T-helper 2 cell treated with Interferon-gamma antibody and Interleukin-4, amounts not matched to agents 5 μg/mL and 100 μg/mL, for 36 hours (primary cell): Measurements from ENCODE around the gene EFCAB6.

Experiments
- DNase-seq: peaks from one replicate; pipeline ENCODE4 v3.0.0; 2021; ENCODE audit warnings: low spot score
- H3K27ac Mint-ChIP-seq: one replicate; pipeline ENCODE4 v1.8.0; 2021; ENCODE audit warnings: mild to moderate bottlenecking, mixed read lengths
- H3K27me3 Mint-ChIP-seq: one replicate; pipeline ENCODE4 v1.8.0; 2021; ENCODE audit warnings: low read depth, mixed read lengths
- H3K36me3 Mint-ChIP-seq: one replicate; pipeline ENCODE4 v1.8.0; 2021; ENCODE audit warnings: low read depth, mixed read lengths
- H3K4me1 Mint-ChIP-seq: one replicate; pipeline ENCODE4 v1.8.0; 2021; ENCODE audit warnings: low read depth, mixed read lengths
- H3K4me3 Mint-ChIP-seq: one replicate; pipeline ENCODE4 v1.8.0; 2022; ENCODE audit warnings: mild to moderate bottlenecking, moderate library complexity, mixed read lengths
- H3K9me3 Mint-ChIP-seq: one replicate; pipeline ENCODE4 v1.8.0; 2021; ENCODE audit warnings: mixed read lengths

EFCAB6 gene

DNA sequence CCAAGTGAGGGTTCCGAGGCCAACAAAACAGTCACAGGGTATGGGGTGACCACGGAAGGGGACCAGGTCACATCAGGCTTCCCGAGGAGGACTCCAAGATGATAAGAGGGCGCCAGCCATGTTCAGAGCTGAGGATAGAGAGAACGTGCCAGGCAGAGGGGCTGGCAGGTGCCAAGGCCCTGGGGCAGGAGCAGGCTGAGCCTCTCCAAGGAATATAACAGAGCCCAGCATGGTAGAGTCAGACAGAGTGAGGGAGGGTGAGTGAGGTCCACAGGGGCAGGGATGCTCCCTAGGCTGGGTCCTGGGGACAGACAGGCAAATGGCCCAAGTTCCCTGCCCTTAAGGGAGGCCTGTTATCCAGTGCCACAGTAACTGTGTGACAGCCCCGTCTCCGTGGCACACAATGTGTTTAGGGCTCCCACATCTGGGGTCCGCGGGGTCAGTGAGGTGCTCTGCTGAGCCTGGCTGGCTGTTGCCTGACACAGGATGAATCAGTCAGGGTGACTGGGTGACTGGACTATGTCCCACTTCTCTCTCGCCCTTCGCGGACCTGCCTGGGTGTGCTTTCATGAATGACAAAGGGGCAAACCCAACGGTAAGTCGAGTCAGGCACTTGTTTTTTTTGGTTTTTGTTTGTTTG, 295.0 kb downstream of the EFCAB6 start:
- no peaks in the 10 kb centered on the region for H3K9me3 Mint-ChIP-seq
- H3K36me3 Mint-ChIP-seq = no peaks in the 10 kb centered on the region
- DNase-seq = no peak
- no peak overlapping the region for H3K27ac Mint-ChIP-seq
- H3K4me3 Mint-ChIP-seq = no peak overlapping the region
- peaks cover 4% of the 10 kb centered on the region for H3K4me1 Mint-ChIP-seq
- H3K27me3 Mint-ChIP-seq = peaks cover 2% of the 10 kb centered on the region

DNA sequence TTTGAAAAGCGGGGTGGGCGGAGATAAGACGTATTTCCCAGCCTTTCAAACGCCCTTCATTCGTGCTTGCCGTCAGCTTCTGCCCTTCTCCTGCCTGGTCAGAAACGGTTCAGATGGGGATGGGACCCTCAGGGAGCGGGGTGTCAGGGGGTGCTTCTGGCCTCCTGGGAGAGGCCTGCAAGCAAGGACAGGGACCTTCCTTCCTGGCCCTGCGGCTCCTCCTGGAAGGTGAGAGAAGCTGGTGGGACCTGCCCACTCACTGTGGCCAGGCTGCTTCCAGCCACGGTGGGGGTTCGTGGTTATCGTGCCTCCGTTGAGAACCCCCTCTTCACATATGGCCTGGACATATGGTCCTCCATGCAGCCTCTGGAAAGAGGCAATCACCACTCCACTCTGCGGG, 295.7 kb downstream of the EFCAB6 start:
- Mint-ChIP-seq H3K36me3 (no peaks in the 10 kb centered on the region), H3K27ac (no peak overlapping the region), H3K4me1 (peaks cover 4% of the 10 kb centered on the region), H3K4me3 (no peak overlapping the region), H3K27me3 (peaks cover 2% of the 10 kb centered on the region), H3K9me3 (no peaks in the 10 kb centered on the region)
- no peak for DNase-seq

DNA sequence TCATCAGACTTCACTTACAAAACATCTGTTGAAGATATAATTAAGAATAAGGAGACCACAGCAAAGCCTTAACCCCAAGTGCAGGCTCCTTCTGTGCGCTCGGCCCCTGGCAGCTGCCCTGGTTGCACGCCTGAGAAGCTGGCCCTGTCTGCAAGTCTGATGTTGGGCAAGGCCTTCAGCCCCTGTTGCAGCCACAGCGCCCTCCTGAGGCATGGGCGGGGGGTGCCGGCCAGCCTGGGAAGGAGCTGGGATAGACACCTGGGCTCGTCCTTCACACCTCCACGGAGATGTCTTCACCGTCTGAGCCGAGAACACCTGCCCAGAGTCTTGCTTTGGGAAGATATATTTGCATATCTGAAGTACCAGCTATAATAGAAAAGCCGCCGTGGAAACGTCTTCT, 296.2 kb downstream of the EFCAB6 start:
- Mint-ChIP-seq H3K36me3 (no peaks in the 10 kb centered on the region), H3K9me3 (no peaks in the 10 kb centered on the region), H3K27me3 (peaks cover 2% of the 10 kb centered on the region), H3K27ac (no peak overlapping the region), H3K4me1 (peaks cover under 1% of the 10 kb centered on the region), H3K4me3 (no peak overlapping the region)
- DNase-seq = no peak

DNA sequence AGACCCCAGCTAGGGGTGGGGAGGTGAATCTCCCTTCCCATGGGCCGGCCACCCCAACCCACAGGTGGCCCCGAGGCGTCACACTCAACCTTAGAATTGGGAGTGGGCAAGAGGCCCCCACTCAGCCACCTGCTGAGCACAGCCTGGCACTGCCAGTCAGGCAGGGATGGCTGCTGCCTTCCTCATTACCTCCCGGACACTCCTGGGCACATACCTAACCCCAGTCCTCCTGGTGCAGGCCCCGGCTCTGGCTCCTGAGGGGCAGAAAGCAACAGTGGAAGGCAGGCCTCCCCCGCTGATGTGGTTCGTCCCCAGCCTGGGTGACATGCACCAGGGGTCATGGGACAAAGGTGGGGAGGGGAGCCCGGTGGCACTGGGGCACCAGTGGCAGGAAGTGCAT, 296.7 kb downstream of the EFCAB6 start:
- Mint-ChIP-seq H3K27me3 (peaks cover 2% of the 10 kb centered on the region), H3K36me3 (no peaks in the 10 kb centered on the region), H3K4me3 (no peak overlapping the region), H3K27ac (no peak overlapping the region), H3K9me3 (no peaks in the 10 kb centered on the region), H3K4me1 (no peaks in the 10 kb centered on the region)
- no peak for DNase-seq

DNA sequence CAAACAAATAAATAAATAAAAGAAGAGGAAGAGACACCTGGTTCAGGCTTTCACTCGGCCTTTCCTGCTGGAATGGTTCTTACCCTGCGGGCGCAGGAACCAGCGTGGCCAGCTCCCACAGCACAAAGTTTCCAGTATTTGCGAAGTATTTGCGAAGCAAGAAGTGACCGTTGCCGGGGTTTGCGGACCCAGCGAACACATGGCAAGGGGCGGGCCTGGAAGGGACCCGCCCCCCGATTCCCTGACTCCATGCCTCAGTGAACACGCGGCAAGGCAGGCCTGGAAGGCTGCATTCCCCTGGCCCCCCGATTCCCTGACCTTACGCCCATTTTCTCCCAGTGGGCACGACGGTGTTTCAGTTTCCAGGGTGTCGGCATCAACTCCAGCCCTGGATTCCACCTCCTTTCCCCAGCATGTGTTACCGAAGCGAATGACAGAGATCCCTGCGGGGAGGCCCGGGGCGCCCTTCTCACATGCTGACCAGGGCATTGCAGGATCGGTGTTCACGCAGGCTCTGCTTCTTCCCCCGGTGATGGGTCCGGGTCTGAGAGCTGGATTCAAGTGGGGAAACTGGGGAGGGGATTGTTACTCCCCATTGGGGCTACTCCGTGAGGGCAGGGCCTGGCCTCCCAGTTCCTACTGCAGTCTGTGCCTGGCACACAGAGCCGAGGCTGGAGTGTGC, 297.5 kb downstream of the EFCAB6 start:
- Mint-ChIP-seq H3K9me3 (no peaks in the 10 kb centered on the region), H3K4me3 (no peak overlapping the region), H3K27me3 (peaks cover 2% of the 10 kb centered on the region), H3K27ac (no peak overlapping the region), H3K4me1 (no peaks in the 10 kb centered on the region), H3K36me3 (no peaks in the 10 kb centered on the region)
- DNase-seq = no peak

DNA sequence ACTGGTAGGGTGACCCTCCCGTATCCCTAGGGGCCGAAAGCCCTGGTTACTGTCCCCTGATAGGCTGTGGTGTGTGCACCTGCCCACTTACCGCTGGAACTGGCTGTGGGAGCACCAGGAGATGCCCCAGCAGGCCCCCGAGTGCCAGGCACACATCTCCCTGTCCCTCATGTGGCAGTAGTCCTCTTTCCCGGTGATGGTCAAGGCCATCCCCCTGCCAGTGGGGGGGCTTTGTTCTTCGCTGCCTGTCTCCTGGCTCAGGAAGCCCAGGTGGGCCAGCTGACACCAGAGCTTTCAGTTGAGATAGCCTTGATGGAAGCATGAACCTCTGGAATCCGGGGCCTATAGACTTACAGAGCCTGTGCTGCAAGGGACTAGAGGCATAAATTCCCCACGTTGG, 299.8 kb downstream of the EFCAB6 start:
- DNase-seq = no peak
- no peaks in the 10 kb centered on the region for H3K36me3 Mint-ChIP-seq
- no peak overlapping the region for H3K4me3 Mint-ChIP-seq
- H3K27me3 Mint-ChIP-seq = no peaks in the 10 kb centered on the region
- H3K9me3 Mint-ChIP-seq = no peaks in the 10 kb centered on the region
- H3K4me1 Mint-ChIP-seq = no peaks in the 10 kb centered on the region
- no peak overlapping the region for H3K27ac Mint-ChIP-seq

DNA sequence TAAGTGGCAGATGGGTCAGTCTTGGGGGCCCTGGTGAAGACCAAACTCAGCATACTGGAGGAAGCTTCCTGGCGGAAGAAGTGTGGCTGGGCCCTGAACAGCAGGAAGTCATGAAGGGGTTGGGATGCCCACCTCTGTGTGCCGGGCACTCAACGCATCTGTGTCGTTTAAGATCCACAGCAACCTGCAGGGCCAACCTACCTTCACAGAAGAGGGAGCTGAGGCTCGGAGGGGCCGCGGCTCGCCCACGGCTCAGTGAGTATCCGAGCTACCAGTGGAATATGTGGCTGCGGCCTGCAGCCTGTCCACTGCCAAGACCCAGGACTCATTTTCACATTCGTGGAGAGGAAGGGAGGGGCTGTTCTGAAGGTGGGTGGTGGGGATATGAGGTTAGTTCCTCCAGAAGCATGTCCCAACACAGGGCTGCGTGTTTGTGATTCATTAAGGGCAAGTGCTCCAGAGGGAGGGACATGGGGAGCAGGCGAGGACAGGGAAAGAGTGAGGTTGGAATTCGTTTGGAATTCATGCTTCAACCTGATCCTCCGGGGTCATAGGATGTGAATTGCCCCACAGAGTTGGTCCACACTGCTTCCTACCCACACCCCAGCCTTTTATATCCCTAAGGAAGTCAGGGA, 300.7 kb downstream of the EFCAB6 start:
- H3K27me3 Mint-ChIP-seq = no peaks in the 10 kb centered on the region
- no peak for DNase-seq
- no peak overlapping the region for H3K4me3 Mint-ChIP-seq
- H3K36me3 Mint-ChIP-seq = no peaks in the 10 kb centered on the region
- no peaks in the 10 kb centered on the region for H3K9me3 Mint-ChIP-seq
- no peaks in the 10 kb centered on the region for H3K4me1 Mint-ChIP-seq
- H3K27ac Mint-ChIP-seq = no peak overlapping the region

DNA sequence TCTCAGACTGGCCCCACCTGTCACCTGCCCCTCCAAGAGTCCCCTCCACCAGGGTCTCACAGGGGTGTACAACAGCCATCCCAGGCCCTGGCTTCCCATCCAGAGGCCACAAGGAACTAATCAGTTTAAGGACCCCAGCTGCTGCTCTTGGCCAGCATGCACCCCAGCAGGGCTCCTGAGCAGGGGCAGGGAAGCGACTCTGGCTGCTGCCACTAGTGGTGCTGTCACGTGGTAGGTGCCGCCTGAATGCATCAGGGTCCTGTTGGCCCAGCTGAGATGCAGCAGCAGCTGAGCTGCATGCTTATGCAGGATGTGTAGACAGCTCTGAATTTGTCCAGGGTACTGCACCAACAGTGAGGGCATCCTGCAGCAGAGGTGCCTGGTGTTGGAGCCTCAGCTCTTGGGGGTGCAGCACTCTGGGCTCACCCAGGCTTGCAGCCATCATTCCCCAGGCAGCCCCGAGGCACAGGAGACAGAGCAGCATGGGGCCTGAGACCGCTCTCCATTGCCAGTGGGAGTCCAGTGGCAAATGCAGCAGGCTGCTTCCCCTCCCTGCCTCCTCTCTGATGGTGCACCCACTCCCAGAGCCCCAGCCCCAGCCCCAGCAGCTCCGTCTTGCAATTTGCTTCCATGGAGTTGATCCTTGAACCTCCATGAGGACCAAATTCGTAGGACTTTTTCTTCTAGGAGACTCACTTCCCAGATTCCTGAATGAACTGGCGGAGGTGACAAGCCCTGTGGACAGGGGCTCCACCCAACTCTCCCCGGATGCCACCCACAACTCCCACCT, 301.6 kb downstream of the EFCAB6 start:
- Mint-ChIP-seq H3K9me3 (no peaks in the 10 kb centered on the region), H3K27me3 (no peaks in the 10 kb centered on the region), H3K27ac (no peak overlapping the region), H3K36me3 (no peaks in the 10 kb centered on the region), H3K4me1 (no peaks in the 10 kb centered on the region), H3K4me3 (no peak overlapping the region)
- no peak for DNase-seq

DNA sequence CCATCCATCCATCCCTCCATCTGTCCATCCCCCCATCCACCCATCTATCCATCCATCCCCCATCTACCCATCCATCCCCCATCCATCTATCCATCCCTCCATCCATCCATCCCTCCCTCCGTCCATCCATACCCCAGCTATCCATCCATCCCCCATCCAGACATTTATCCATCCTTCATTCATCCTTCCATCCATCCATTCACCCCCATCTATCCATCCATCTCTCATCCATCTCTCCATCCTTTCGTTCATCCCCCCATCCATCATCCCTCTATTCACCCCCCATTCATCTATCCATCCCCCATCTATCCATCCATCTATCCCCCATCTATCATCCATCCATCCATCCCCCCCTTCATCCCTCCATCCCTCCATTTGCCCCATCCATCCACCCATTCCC, 302.8 kb downstream of the EFCAB6 start:
- H3K4me1 Mint-ChIP-seq = no peaks in the 10 kb centered on the region
- H3K27ac Mint-ChIP-seq = no peak overlapping the region
- H3K9me3 Mint-ChIP-seq = no peaks in the 10 kb centered on the region

DNA sequence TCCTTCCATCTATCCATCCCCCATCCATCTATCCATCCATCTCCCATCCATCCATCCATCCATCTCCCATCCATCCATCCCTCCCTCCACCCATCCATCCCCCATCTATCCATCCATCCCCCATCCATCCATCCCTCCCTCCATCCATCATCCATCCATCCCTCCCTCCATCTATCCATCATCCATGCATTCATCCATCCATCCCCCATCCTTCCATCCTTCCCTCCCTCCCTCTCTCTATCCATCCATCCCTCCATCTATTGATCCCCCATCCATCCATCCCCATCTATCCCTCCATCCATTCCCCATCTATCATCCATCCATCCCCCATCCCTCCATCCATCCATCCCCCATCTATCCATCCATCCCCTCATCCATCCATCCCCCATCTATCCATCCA, 303.6 kb downstream of the EFCAB6 start:
- no peak overlapping the region for H3K27ac Mint-ChIP-seq
- H3K36me3 Mint-ChIP-seq = no peaks in the 10 kb centered on the region
- H3K9me3 Mint-ChIP-seq = no peaks in the 10 kb centered on the region
- H3K4me1 Mint-ChIP-seq = no peaks in the 10 kb centered on the region
- H3K27me3 Mint-ChIP-seq = no peaks in the 10 kb centered on the region
- H3K4me3 Mint-ChIP-seq = no peak overlapping the region
- no peak for DNase-seq

More for the DNA sequence above, 302.8 kb downstream of the EFCAB6 start:
- no peak for DNase-seq
- no peak overlapping the region for H3K4me3 Mint-ChIP-seq
- no peaks in the 10 kb centered on the region for H3K36me3 Mint-ChIP-seq
- no peaks in the 10 kb centered on the region for H3K27me3 Mint-ChIP-seq

DNA sequence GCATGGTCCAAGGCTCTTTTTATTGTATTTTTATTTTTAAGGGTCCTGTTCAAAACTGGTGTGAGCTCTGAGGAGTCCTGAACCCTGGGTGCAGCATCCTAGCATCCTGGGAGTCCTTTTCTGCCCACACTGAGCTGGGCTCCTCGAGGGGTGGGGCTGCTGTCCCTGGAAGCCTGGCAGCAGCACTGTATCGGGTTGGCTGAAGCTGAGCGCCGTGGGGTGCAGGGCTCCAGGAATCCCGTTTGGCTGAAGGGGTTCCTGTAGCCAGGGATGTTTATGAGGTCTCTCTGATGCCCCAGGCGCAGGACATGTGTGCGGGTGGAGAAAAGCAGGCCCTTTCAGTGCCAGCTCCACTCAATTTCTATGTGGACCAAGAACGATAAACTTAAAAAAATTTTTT, 304.9 kb downstream of the EFCAB6 start:
- H3K4me1 Mint-ChIP-seq = no peaks in the 10 kb centered on the region
- no peaks in the 10 kb centered on the region for H3K27me3 Mint-ChIP-seq
- no peak overlapping the region for H3K4me3 Mint-ChIP-seq
- no peak for DNase-seq
- H3K27ac Mint-ChIP-seq = no peak overlapping the region
- H3K9me3 Mint-ChIP-seq = no peaks in the 10 kb centered on the region
- H3K36me3 Mint-ChIP-seq = no peaks in the 10 kb centered on the region

DNA sequence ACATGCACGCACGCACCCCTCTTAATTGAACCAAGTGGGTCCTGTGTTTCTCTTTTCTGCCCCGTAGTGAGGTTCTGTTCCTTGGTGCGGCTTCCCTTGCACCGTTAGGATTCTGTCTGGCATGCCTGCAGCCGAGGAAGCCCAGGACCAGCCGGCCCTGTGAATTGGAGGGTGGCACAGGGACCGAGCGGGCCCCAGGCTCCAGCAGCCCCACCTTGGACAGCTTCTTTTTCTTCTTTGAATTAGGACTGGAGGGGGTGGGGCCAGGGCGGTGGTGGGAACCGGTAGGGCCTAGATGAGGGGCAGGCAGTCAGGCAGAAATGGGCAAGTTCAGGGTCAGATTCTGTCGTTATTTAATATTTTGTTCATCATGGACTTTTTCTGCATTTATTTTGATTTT, 305.6 kb downstream of the EFCAB6 start:
- DNase-seq = no peak
- H3K27ac Mint-ChIP-seq = no peak overlapping the region
- no peaks in the 10 kb centered on the region for H3K36me3 Mint-ChIP-seq
- no peaks in the 10 kb centered on the region for H3K9me3 Mint-ChIP-seq
- H3K4me1 Mint-ChIP-seq = no peaks in the 10 kb centered on the region
- H3K27me3 Mint-ChIP-seq = no peaks in the 10 kb centered on the region
- H3K4me3 Mint-ChIP-seq = no peak overlapping the region

DNA sequence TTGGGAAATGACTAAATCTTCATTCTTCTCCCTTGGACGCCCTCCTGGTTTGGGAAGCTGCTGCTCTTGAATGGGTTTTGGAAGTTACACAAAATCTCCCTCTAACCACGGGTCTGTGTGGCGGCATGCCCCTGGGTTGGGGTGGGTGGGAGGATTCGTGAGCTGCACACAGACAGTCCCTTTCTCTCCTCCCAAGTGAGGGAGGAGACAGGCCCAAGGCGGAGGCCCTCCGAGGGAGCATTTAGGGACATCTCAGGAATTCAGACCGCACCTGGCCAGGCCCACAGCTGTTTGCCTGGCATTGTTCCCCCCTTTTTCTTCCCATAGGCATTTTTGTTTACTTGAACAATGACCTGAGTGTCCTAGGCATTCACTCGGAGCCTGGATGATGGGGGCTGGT, 306.2 kb downstream of the EFCAB6 start:
- DNase-seq = no peak
- H3K36me3 Mint-ChIP-seq = no peaks in the 10 kb centered on the region
- H3K9me3 Mint-ChIP-seq = no peaks in the 10 kb centered on the region
- no peaks in the 10 kb centered on the region for H3K27me3 Mint-ChIP-seq
- H3K27ac Mint-ChIP-seq = no peak overlapping the region
- no peak overlapping the region for H3K4me3 Mint-ChIP-seq
- H3K4me1 Mint-ChIP-seq = no peaks in the 10 kb centered on the region

DNA sequence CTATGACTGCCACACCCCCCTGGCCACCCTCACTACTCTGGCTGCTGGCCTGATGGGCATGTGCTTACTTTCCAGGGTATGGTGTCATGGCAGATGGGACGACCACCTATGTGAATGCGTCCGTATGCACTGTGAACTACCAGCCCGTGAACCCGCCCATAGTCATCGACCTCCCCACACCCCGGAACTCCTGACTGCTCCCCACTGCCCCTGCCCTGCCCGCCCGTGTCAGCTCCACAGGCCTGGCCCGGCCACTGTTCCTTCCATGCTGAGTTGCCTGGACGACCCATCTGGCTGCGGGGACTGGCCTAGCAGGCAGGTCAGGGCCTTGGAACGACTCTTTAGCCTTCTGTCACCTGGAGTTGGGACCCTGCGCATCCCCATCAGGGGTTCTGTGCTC, 306.7 kb downstream of the EFCAB6 start:
- H3K27me3 Mint-ChIP-seq = no peaks in the 10 kb centered on the region
- DNase-seq = no peak
- no peaks in the 10 kb centered on the region for H3K4me1 Mint-ChIP-seq
- H3K36me3 Mint-ChIP-seq = no peaks in the 10 kb centered on the region
- H3K9me3 Mint-ChIP-seq = no peaks in the 10 kb centered on the region
- H3K27ac Mint-ChIP-seq = no peak overlapping the region
- no peak overlapping the region for H3K4me3 Mint-ChIP-seq
